ENCODE data around the gene PIBF1. TPM values are rescaled to one million over a fixed set of nuclear protein-coding genes. Genes with fewer than 3 reads are reported as not detected.

The PIBF1 gene
- total and polyA plus RNA-seq, 10 of the 15 experiments (the other 5 are each of a cell fraction or from before 2014, with no cell fraction given) = 6.4 to 24.5 (median 11.1) TPM

GRCh38 chr13:72754111-72754510 is 27.8 kb upstream of the PIBF1 start:
- CTCF ChIA-PET = no interaction called here
- Histone ChIP-seq H3K9ac (ENCODE audit: control insufficient read depth, insufficient read depth, low read length) (no peak overlapping the region), H3K27me3 (replicated peaks in 1 of 2; ENCODE audit: control insufficient read depth in 2 of 2, insufficient read depth in 2 of 2, low read length in 1 of 2) (no peaks in the 10 kb centered on the region), H3K9me3 (replicated peaks; ENCODE audit: control insufficient read depth, insufficient read depth, low read length) (no peaks in the 10 kb centered on the region; the same call in 2 of the 3 replicates), H3K36me3 (ENCODE audit: control insufficient read depth in 2 of 2, insufficient read depth in 2 of 2, low read length in 1 of 2) (peaks cover 7 to 53% of the 10 kb centered on the region in 2 experiments), H3K4me2 (ENCODE audit: control insufficient read depth, insufficient read depth) (no peak overlapping the region), H3K4me1 (ENCODE audit: control insufficient read depth, insufficient read depth, low read length) (no peaks in the 10 kb centered on the region), H4K20me1 (ENCODE audit: control insufficient read depth, insufficient read depth) (no peaks in the 10 kb centered on the region), H2AFZ (ENCODE audit: control insufficient read depth, low read depth, low read length) (no peak overlapping the region), H3K4me3 (no peak overlapping the region), H3K27ac (ENCODE audit: control insufficient read depth, insufficient read depth) (no peak overlapping the region), H3K79me2 (ENCODE audit: control insufficient read depth, insufficient read depth, low read length) (no peaks in the 10 kb centered on the region; the same call in 1 of the 2 replicates)
- FAIRE-seq (no peak), DNase-seq (ENCODE audit: low read depth, low spot score) (no peak), ATAC-seq (no peak)
- in situ Hi-C loops (cut with MboI) (no loop called here), intact Hi-C loops (cut with micrococcal nuclease; ENCODE audit: unreplicated experiment) (no loop called here)
- BruUV-seq (replicated peaks) = no TSS peak
- no peak for TF ChIP-seq KDM1A (IDR thresholded peaks at IDR 0.05; ENCODE audit: borderline replicate concordance)
- no peak for TF ChIP-seq CBFB (IDR thresholded peaks at IDR 0.05; ENCODE audit: low read depth)
- no peak for TF ChIP-seq NR2C2 (IDR thresholded peaks at IDR 0.05; ENCODE audit: borderline replicate concordance, control insufficient read depth, insufficient read length, low read depth)
- TF ChIP-seq, protein P1, sequence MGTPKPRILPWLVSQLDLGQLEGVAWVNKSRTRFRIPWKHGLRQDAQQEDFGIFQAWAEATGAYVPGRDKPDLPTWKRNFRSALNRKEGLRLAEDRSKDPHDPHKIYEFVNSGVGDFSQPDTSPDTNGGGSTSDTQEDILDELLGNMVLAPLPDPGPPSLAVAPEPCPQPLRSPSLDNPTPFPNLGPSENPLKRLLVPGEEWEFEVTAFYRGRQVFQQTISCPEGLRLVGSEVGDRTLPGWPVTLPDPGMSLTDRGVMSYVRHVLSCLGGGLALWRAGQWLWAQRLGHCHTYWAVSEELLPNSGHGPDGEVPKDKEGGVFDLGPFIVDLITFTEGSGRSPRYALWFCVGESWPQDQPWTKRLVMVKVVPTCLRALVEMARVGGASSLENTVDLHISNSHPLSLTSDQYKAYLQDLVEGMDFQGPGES (IDR thresholded peaks at IDR 0.05) = no peak
- TF ChIP-seq ELK1 (IDR thresholded peaks at IDR 0.05; ENCODE audit: low read depth, low read length) = no peak
- TF ChIP-seq, protein P2, sequence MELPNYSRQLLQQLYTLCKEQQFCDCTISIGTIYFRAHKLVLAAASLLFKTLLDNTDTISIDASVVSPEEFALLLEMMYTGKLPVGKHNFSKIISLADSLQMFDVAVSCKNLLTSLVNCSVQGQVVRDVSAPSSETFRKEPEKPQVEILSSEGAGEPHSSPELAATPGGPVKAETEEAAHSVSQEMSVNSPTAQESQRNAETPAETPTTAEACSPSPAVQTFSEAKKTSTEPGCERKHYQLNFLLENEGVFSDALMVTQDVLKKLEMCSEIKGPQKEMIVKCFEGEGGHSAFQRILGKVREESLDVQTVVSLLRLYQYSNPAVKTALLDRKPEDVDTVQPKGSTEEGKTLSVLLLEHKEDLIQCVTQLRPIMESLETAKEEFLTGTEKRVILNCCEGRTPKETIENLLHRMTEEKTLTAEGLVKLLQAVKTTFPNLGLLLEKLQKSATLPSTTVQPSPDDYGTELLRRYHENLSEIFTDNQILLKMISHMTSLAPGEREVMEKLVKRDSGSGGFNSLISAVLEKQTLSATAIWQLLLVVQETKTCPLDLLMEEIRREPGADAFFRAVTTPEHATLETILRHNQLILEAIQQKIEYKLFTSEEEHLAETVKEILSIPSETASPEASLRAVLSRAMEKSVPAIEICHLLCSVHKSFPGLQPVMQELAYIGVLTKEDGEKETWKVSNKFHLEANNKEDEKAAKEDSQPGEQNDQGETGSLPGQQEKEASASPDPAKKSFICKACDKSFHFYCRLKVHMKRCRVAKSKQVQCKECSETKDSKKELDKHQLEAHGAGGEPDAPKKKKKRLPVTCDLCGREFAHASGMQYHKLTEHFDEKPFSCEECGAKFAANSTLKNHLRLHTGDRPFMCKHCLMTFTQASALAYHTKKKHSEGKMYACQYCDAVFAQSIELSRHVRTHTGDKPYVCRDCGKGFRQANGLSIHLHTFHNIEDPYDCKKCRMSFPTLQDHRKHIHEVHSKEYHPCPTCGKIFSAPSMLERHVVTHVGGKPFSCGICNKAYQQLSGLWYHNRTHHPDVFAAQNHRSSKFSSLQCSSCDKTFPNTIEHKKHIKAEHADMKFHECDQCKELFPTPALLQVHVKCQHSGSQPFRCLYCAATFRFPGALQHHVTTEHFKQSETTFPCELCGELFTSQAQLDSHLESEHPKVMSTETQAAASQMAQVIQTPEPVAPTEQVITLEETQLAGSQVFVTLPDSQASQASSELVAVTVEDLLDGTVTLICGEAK (IDR thresholded peaks at IDR 0.05; ENCODE audit: borderline replicate concordance) = no peak
- no peak for TF ChIP-seq BACH1 (IDR thresholded peaks at IDR 0.05; ENCODE audit: borderline replicate concordance)
- no peak for TF ChIP-seq SMAD1 (IDR thresholded peaks at IDR 0.05; ENCODE audit: low read depth, partially characterized antibody)
- no peak for TF ChIP-seq MYC (IDR thresholded peaks at IDR 0.05; ENCODE audit: insufficient read depth, insufficient read length, insufficient replicate concordance, low read length, severe bottlenecking)
- WGBS (ENCODE audit: insufficient coverage, insufficient replicate concordance, low lambda C conversion rate, missing lambda C conversion rate) = 99% methylated on average over 6 of the region's 6 CpGs
- SMC1A ChIA-PET (ENCODE audit: uncharacterized antibody, unreplicated experiment) = interaction anchor here (1.2 kb wide), 1 partner anchor 15 kb away, joined by 3 read pairs; no protein-coding TSS in a partner anchor
- POLR2A ChIA-PET = no interaction called here
- RAD21 ChIA-PET (ENCODE audit: unreplicated experiment) = no interaction called here

Data from GM12878 (cell line).